Neural progenitor cell (in vitro differentiated cells): ENCODE results near the gene MFAP5.

ENCODE experiments used
- EZH2 ChIP-seq: fragments of 200-600 bp; sonication (generic); IDR thresholded peaks from 2 replicates; pipeline ENCODE4 v1.6.1; 2017; ENCODE audit warnings: antibody characterized with exemption, mild to moderate bottlenecking, moderate library complexity
- EZH2phosphoT487 ChIP-seq: fragments of 200-600 bp; sonication (generic); IDR thresholded peaks from 2 replicates; pipeline ENCODE4 v1.6.1; 2017; ENCODE audit warnings: antibody characterized with exemption
- TF ChIP-seq, protein P1 (sequence below): fragments of 200-600 bp; sonication (generic); IDR thresholded peaks from 2 replicates; pipeline ENCODE4 v1.5.1; 2017; ENCODE audit warnings: antibody characterized with exemption, mild to moderate bottlenecking

DNA sequence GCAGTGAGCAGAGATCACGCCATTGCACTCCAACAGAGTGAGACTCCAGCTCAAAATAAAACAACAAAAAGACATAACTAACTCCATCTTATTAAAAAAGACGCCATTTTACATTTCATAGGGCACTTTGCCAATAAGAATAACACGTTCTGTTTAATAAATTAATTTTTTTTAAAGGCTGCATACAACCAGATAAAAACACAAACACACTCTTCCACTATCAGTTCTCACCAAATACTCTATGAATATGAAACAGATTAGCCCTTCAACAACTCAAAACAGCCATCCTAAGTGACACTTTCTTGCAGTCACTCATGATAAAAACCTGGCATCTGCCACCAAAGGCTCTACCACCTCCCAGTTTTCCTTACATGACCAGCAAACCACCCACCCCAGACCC, 66.1 kb downstream of the MFAP5 start:
- TF ChIP-seq, protein P1, sequence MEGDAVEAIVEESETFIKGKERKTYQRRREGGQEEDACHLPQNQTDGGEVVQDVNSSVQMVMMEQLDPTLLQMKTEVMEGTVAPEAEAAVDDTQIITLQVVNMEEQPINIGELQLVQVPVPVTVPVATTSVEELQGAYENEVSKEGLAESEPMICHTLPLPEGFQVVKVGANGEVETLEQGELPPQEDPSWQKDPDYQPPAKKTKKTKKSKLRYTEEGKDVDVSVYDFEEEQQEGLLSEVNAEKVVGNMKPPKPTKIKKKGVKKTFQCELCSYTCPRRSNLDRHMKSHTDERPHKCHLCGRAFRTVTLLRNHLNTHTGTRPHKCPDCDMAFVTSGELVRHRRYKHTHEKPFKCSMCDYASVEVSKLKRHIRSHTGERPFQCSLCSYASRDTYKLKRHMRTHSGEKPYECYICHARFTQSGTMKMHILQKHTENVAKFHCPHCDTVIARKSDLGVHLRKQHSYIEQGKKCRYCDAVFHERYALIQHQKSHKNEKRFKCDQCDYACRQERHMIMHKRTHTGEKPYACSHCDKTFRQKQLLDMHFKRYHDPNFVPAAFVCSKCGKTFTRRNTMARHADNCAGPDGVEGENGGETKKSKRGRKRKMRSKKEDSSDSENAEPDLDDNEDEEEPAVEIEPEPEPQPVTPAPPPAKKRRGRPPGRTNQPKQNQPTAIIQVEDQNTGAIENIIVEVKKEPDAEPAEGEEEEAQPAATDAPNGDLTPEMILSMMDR, result no peak
- no peak for TF ChIP-seq EZH2
- no peak for TF ChIP-seq EZH2phosphoT487
